GM19035 (cell line): ENCODE measurements around the gene TBCA.
"Not testable (repeated sequence)": the region's sequence is repeated elsewhere in the genome, so short reads cannot be mapped to it uniquely, and the experiment has no call there.

ENCODE experiments used
- ATAC-seq: cut with Tn5 transposase; IDR thresholded peaks from one replicate; pipeline ENCODE4 v1.9.1; 2021; ENCODE audit not compliant: unreplicated experiment

The TBCA gene

GRCh38 chr5:77773734-77774280 lies 2.3 kb downstream of the TBCA start:
- no peak for ATAC-seq

GRCh38 chr5:77772729-77773128 lies 3.4 kb downstream of the TBCA start:
- ATAC-seq, result no peak

GRCh38 chr5:77771452-77771851 lies 4.7 kb downstream of the TBCA start:
- ATAC-seq, result no peak

- ATAC-seq, result no peak
Observed at GRCh38 chr5:77770293-77771005, 5.7 kb downstream of the TBCA start.

GRCh38 chr5:77768978-77769377 lies 7.2 kb downstream of the TBCA start:
- ATAC-seq, result no peak

- no peak for ATAC-seq
Observed at GRCh38 chr5:77767301-77767700, 8.8 kb downstream of the TBCA start.

- no peak for ATAC-seq
Observed at GRCh38 chr5:77761606-77762005, 14.5 kb downstream of the TBCA start.

- no peak for ATAC-seq
Observed at GRCh38 chr5:77758141-77758938, 17.8 kb downstream of the TBCA start.

- no peak for ATAC-seq
Observed at GRCh38 chr5:77751328-77752023, 24.7 kb downstream of the TBCA start.

- ATAC-seq, result not testable (repeated sequence)
Observed at GRCh38 chr5:77750928-77751327, 25.2 kb downstream of the TBCA start.

GRCh38 chr5:77748160-77748559 lies 28.0 kb downstream of the TBCA start:
- no peak for ATAC-seq

GRCh38 chr5:77744116-77744515 lies 32.0 kb downstream of the TBCA start:
- no peak for ATAC-seq

GRCh38 chr5:77743181-77743580 lies 33.0 kb downstream of the TBCA start:
- ATAC-seq, result no peak

GRCh38 chr5:77741608-77742007 lies 34.5 kb downstream of the TBCA start:
- no peak for ATAC-seq

GRCh38 chr5:77734885-77735284 lies 41.3 kb downstream of the TBCA start:
- ATAC-seq, result no peak

GRCh38 chr5:77733130-77733529 lies 43.0 kb downstream of the TBCA start:
- no peak for ATAC-seq

- ATAC-seq, result no peak
Observed at GRCh38 chr5:77727190-77727589, 48.9 kb downstream of the TBCA start.

GRCh38 chr5:77725616-77726015 lies 50.5 kb downstream of the TBCA start:
- no peak for ATAC-seq

- no peak for ATAC-seq
Observed at GRCh38 chr5:77724934-77725333, 51.2 kb downstream of the TBCA start.

- no peak for ATAC-seq
Observed at GRCh38 chr5:77719666-77720363, 56.3 kb downstream of the TBCA start.
